COLO668 (cell line): ENCODE measurements around the gene JUND.

Experiments
- DNase-seq: peaks from one replicate; lab custom pipeline; 2025; ENCODE audit not compliant: unreplicated experiment; lab: John Stamatoyannopoulos, UW

JUND gene

DNA sequence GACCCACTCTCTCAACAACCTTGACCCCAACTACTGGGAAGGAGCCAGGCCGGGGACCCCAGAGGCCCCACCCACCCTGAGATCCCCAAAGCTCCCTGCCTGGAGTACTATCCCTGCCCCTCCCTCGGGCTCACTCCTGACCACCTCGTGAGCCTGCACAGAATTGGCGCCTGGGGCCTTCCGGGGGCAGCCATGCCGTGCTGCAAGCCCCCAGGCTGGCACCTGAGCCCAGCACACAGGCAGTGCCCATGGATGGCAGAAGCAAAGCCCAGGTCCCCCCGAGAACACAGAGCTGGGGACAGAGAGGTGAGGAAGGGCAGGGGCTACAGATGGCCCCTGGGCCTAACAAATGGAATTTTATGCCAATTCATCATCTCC is 27.5 kb upstream of the JUND start:
- DNase-seq = no peak

DNA sequence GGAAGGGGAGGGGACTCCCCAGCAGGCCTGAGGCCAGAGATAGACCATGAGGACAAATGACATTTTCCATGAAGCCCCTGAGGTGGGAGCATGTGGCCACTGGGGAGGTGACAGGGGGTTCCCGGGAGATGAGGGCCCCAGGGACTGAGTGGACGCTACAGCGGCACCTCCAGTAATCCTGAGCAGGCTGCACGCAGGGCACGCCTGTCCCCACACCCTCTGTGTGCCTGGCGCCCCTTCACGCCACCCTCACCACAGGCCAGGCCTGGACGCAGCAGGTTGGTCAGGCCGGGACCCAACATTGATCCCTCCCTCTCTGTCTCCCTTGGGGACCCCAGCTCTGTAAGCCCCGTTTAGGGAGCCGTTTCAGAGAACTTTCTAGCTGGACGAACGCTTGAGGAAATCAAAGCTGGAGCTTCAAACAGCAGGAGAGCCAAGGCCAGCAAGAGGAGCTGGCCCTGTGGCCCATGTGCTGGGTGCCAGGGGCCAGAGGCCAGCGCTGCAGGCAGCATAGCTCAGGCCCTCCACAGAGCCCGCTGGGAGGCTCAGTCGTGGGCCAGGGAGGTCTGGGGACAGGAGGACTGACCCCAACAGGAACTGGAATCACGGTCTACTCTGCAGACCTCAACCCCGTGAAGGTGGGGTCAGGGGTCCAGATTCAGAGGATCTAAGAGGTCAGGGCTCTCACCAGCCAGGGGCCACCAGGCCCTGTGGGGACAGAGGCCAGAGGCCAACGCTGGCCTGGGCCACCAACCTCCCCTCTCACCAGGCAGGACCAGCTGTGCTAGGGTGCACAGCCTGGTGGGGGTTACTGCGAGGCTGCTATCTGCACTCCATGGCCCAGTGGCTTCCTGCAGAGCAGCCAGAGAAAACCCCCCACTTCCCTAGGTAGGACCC is 26.9 kb upstream of the JUND start:
- no peak for DNase-seq

GRCh38 chr19:18307271-18307681 is 25.9 kb upstream of the JUND start:
- no peak for DNase-seq

DNA sequence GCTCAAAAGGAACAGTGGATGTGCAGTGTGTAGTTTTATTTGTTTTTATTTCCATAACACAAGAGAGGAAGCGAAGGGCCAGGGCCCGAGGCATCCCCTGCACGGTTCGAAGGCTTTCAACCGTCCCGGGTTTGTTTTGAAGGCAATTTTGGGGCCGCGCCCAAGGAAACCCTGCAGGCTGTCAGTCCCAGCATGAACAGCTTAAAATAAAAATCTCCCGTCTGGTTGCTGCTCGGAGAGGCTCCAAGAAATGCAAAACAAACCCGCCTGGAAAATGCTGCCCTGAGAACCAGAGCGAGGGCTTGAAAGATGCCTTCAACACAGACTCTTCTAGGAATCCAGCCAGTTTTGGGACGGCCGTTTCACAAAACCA is 25.5 kb upstream of the JUND start:
- DNase-seq = no peak

GRCh38 chr19:18306209-18306887 is 24.9 kb upstream of the JUND start:
- no peak for DNase-seq

- DNase-seq = peak; percentile 67
Observed at GRCh38 chr19:18304458-18305310, 23.3 kb upstream of the JUND start.

DNA sequence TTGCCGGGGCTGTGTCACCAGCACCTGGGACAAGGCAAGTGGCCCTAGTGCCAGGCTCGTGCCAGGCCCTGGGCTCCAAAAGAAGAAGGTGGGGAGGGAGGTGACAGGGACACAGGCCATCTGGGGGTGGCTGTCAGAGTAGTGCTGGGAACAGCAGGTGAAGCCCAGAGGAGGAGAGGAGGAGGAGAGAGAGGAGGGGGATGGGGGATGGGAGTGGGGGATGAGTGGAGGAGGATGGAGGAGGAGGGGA is 22.7 kb upstream of the JUND start:
- DNase-seq = peak; percentile 57

GRCh38 chr19:18301718-18302111 is 20.3 kb upstream of the JUND start:
- DNase-seq = no peak

- no peak for DNase-seq
Observed at GRCh38 chr19:18300930-18301717, 19.7 kb upstream of the JUND start.

- DNase-seq = no peak
Observed at GRCh38 chr19:18299654-18300053, 18.2 kb upstream of the JUND start.

- no peak for DNase-seq
Observed at GRCh38 chr19:18298601-18299000, 17.2 kb upstream of the JUND start.

GRCh38 chr19:18297308-18297707 is 15.9 kb upstream of the JUND start:
- DNase-seq = no peak

DNA sequence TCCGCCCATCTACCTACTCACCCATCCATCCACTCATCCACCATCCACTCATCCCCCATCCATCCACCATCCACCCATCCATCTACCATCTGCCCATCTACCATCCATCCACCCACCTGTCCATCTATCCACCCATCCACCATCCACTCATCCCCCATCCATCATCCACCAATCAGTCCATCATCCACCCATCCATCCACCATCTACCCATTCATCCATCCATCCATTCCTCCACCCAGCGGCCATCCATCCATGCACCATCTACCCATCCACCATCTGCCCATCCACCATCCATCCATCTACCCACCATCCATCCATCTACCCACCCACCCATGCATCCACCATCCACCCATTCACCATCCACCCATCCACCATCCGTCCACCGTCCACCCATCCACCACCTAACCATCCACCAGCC is 13.6 kb upstream of the JUND start:
- no peak for DNase-seq

DNA sequence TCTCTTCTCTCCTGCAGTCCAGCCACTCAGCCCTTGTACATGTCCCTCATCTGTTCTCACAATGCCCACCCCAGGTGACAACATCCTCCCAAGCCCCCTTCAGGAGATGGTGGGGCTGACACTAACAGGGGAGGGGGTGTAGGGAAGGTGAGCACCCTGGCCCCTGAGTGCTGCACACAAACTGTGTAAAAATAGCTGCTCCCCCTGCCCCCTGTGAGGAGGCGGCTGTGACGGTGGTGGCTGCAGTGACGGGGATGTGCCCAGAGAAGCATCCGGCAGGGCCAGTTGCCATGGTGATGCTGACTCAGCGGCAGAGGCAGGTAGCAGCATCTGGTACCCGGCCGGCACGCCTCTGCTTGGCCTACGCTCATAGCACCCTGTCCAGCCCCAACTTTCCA is 13.0 kb upstream of the JUND start:
- DNase-seq = peak; percentile 85

DNA sequence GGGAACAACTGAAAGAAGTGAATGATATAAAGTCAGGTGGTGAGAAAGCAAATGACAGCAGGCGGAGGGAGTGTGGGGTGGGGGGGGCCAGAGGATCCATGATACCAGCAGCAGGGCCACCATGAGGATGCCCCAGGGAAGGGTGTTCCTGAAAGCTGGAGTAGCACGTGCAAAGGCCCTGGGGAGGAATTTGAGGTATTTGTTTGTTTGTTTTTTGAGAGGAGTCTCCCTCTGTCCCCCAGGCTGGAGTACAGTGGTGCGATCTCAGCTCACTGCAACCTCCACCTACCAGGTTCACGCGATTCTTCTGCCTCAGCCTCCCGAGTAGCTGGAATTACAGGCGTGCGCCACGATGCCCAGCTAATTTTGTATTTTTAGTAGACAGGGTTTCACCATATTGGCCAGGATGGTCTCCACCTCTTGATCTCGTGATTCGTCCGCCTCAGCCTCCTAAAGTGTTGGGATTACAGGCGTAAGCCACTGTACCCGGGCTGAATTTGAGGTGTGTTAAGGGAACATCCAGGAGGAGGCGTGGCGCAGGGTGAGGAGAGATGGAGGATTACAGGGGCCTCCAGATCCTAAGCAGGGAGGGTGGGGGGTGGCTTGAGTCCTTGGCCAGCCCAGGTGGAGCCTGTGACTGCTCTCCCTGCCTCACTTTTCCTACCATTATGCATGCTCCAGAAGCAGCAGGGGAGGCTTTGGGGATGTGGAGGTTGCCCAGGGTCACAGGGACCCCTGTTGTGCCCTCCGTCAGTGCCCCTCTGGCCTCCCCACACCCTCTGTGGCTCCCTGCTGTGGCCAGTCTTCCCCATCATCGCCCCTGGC is 12.4 kb upstream of the JUND start:
- DNase-seq = no peak

DNA sequence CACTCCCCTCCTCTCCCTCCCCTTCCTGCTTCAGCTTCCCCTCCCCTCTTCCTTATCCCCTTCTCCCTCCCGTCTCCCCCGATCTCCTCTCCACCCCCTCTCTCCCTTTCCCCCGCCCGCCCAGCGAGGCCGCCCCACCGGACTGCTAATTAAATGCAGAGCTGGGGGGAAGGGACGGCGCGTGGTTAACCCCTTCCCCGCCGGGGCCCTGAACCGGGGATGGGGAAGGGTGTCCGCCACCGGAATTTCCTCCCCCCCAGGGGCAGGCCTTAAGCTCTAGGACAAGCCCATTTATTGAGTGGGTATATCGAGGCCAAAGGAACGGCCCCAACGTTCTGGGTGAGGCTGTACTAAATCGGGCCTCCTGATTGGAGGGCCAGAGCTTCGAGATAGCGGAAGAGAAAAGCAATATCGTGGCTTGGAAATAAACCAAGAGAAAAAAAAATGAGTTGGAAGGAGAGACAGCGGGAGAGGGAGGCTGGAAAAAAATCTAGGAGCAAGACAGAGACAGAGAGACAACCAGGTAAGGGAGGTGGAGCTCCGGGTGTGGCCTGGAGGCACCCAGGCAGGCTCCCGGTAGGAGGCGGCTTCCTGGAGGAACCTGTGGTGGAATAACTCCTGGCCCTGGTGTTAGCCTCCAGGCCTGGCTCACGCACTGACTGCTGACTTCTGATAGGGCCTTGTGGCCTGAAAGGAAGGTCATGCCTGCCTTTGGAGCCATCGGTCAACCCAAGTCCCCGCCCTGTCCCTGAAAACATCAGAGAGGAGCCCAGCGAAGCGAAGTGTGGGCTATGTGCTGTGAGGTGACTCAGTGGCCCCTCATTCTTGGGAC is 11.6 kb upstream of the JUND start:
- peak; percentile 8 for DNase-seq

DNA sequence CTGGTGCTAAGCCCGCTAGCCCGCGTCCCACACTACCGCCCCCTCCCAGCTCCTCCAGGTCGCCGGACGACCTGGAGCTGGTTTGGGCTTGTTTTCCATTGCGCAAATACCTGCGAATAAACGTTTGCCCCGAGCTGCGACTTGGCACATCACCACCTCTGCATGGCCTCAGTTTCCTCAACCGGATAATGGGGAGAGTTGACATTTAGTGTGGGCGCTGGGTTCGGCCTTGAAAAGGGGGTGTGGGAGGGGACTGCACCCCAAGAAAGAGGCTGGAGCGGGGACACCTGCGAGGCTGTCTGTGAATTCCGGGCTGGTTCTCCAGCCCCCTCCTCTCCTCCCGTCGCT is 11.0 kb upstream of the JUND start:
- no peak for DNase-seq

- peak; percentile 51 for DNase-seq
Observed at GRCh38 chr19:18291590-18292461, 10.4 kb upstream of the JUND start.
